Stomach smooth muscle (tissue), 2 donors: ENCODE data around the gene MED27.

Source experiments
- H3K27ac ChIP-seq: one replicate; pipeline ENCODE4 v1.7.0; 2013; ENCODE audit warnings: mild to moderate bottlenecking, low read length, inconsistent platforms
- H3K27me3 ChIP-seq, 2 donors: one replicate each; pipeline ENCODE4 v1.7.0; 2013; ENCODE audit warnings: low read length in 2 of 2; ENCODE audit not compliant: insufficient read depth in 2 of 2, control insufficient read depth in 1 of 2
- H3K36me3 ChIP-seq, 2 donors: one replicate each; pipeline ENCODE4 v1.7.0; 2013; ENCODE audit warnings: low read length in 2 of 2; ENCODE audit not compliant: control insufficient read depth in 2 of 2, insufficient read depth in 2 of 2
- H3K4me1 ChIP-seq: one replicate; pipeline ENCODE4 v1.7.0; 2013; ENCODE audit warnings: low read length; ENCODE audit not compliant: control insufficient read depth, insufficient read depth
- H3K4me3 ChIP-seq, 2 donors: one replicate each; pipeline ENCODE4 v1.7.0; 2013; ENCODE audit warnings: low read length in 2 of 2
- H3K9ac ChIP-seq, 2 donors: one replicate each; pipeline ENCODE4 v1.7.0; 2013; ENCODE audit warnings: low read length in 2 of 2, mild to moderate bottlenecking in 1 of 2
- H3K9me3 ChIP-seq, 2 donors: one replicate each; pipeline ENCODE4 v1.7.0; 2013; ENCODE audit warnings: low read length in 2 of 2; ENCODE audit not compliant: control insufficient read depth in 2 of 2
- donor health status: healthy.
- donor health status: Pancreatic carcinoma.

The MED27 gene

GRCh38 chr9:131853434-131853833 lies 226.2 kb downstream of the MED27 start:
- Histone ChIP-seq H3K4me1 (no peaks in the 10 kb centered on the region), H3K27ac (no peak overlapping the region), H3K36me3 (no peaks in the 10 kb centered on the region), H3K9me3 (no peaks in the 10 kb centered on the region), H3K9ac (no peak overlapping the region), H3K27me3 (no peaks in the 10 kb centered on the region), H3K4me3 (no peak overlapping the region)

GRCh38 chr9:131851414-131851813 lies 228.3 kb downstream of the MED27 start:
- Histone ChIP-seq H3K4me3 (no peak overlapping the region), H3K27ac (no peak overlapping the region), H3K4me1 (no peaks in the 10 kb centered on the region), H3K9ac (no peak overlapping the region), H3K27me3 (no peaks in the 10 kb centered on the region), H3K9me3 (no peaks in the 10 kb centered on the region), H3K36me3 (no peaks in the 10 kb centered on the region)

- H3K27ac ChIP-seq, result no peak overlapping the region
- H3K36me3 ChIP-seq, result no peaks in the 10 kb centered on the region
- no peaks in the 10 kb centered on the region for H3K9me3 ChIP-seq
- no peak overlapping the region for H3K9ac ChIP-seq
- H3K27me3 ChIP-seq, result peaks cover 0 to 2% of the 10 kb centered on the region in 2 donors
- no peak overlapping the region for H3K4me3 ChIP-seq
- H3K4me1 ChIP-seq, result no peaks in the 10 kb centered on the region
Measured at GRCh38 chr9:131849391-131849790, 230.3 kb downstream of the MED27 start.

- H3K4me3 ChIP-seq, result no peak overlapping the region
- no peaks in the 10 kb centered on the region for H3K36me3 ChIP-seq
- no peaks in the 10 kb centered on the region for H3K4me1 ChIP-seq
- H3K9ac ChIP-seq, result no peak overlapping the region
- H3K27ac ChIP-seq, result no peak overlapping the region
- peaks cover 0 to 2% of the 10 kb centered on the region in 2 donors for H3K27me3 ChIP-seq
- no peaks in the 10 kb centered on the region for H3K9me3 ChIP-seq
Measured at GRCh38 chr9:131848570-131849160, 231.0 kb downstream of the MED27 start.

GRCh38 chr9:131847665-131848354 lies 231.9 kb downstream of the MED27 start:
- no peak overlapping the region for H3K4me3 ChIP-seq
- no peaks in the 10 kb centered on the region for H3K9me3 ChIP-seq
- no peaks in the 10 kb centered on the region for H3K4me1 ChIP-seq

GRCh38 chr9:131845305-131846298 lies 234.1 kb downstream of the MED27 start:
- no peaks in the 10 kb centered on the region for H3K9me3 ChIP-seq
- H3K27me3 ChIP-seq, result peaks cover 0 to 2% of the 10 kb centered on the region in 2 donors
- no peak overlapping the region for H3K27ac ChIP-seq
- no peaks in the 10 kb centered on the region for H3K4me1 ChIP-seq
- no peak overlapping the region for H3K4me3 ChIP-seq
- no peaks in the 10 kb centered on the region for H3K36me3 ChIP-seq
- H3K9ac ChIP-seq, result no peak overlapping the region

More at GRCh38 chr9:131847665-131848354, 231.9 kb downstream of the MED27 start:
- Histone ChIP-seq H3K9ac (no peak overlapping the region), H3K36me3 (no peaks in the 10 kb centered on the region), H3K27ac (no peak overlapping the region), H3K27me3 (peaks cover 0 to 2% of the 10 kb centered on the region in 2 donors)

- Histone ChIP-seq H3K36me3 (no peaks in the 10 kb centered on the region), H3K27ac (no peak overlapping the region), H3K9ac (no peak overlapping the region), H3K27me3 (peaks cover 0 to 6% of the 10 kb centered on the region in 2 donors), H3K4me3 (no peak overlapping the region), H3K4me1 (no peaks in the 10 kb centered on the region), H3K9me3 (no peaks in the 10 kb centered on the region)
Measured at GRCh38 chr9:131844745-131845118, 234.9 kb downstream of the MED27 start.

GRCh38 chr9:131843989-131844744 lies 235.5 kb downstream of the MED27 start:
- no peaks in the 10 kb centered on the region for H3K36me3 ChIP-seq
- no peaks in the 10 kb centered on the region for H3K4me1 ChIP-seq
- H3K9ac ChIP-seq, result no peak overlapping the region
- H3K27ac ChIP-seq, result no peak overlapping the region
- H3K27me3 ChIP-seq, result peaks cover 0 to 6% of the 10 kb centered on the region in 2 donors
- H3K4me3 ChIP-seq, result no peak overlapping the region
- H3K9me3 ChIP-seq, result no peaks in the 10 kb centered on the region

- H3K27ac ChIP-seq, result no peak overlapping the region
- H3K9ac ChIP-seq, result no peak overlapping the region
- H3K36me3 ChIP-seq, result no peaks in the 10 kb centered on the region
- H3K4me3 ChIP-seq, result no peak overlapping the region
- H3K9me3 ChIP-seq, result no peaks in the 10 kb centered on the region
- no peaks in the 10 kb centered on the region for H3K4me1 ChIP-seq
- H3K27me3 ChIP-seq, result peaks cover 0 to 17% of the 10 kb centered on the region in 2 donors
Measured at GRCh38 chr9:131841765-131842318, 237.8 kb downstream of the MED27 start.
